Measurements from ENCODE around the gene ZBP1.
A peak's percentile ranks its signal among the peaks of the same experiment; 100 is the strongest.

The ZBP1 gene

DNA sequence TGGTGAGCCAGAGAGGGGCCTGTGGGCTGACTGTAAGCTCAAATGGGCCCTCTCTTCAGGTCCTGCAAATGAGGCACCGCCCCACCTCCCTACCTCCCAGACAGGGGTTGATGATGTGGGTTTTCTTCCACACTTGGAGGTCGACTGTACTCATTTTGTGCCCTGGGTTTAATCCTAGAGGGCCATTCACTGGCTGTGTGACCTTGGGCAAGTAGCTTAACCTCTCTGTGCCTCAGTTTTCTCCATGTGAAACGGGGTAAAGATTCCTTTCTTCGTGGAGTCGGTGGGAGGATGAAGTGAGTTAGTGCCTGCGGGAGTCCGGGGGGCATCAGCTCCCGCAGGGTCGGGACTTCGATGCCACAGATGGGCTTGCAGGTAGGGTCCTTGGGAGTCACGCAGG lies 23.9 kb downstream of the ZBP1 start:
- DNase-seq, result no peak

DNA sequence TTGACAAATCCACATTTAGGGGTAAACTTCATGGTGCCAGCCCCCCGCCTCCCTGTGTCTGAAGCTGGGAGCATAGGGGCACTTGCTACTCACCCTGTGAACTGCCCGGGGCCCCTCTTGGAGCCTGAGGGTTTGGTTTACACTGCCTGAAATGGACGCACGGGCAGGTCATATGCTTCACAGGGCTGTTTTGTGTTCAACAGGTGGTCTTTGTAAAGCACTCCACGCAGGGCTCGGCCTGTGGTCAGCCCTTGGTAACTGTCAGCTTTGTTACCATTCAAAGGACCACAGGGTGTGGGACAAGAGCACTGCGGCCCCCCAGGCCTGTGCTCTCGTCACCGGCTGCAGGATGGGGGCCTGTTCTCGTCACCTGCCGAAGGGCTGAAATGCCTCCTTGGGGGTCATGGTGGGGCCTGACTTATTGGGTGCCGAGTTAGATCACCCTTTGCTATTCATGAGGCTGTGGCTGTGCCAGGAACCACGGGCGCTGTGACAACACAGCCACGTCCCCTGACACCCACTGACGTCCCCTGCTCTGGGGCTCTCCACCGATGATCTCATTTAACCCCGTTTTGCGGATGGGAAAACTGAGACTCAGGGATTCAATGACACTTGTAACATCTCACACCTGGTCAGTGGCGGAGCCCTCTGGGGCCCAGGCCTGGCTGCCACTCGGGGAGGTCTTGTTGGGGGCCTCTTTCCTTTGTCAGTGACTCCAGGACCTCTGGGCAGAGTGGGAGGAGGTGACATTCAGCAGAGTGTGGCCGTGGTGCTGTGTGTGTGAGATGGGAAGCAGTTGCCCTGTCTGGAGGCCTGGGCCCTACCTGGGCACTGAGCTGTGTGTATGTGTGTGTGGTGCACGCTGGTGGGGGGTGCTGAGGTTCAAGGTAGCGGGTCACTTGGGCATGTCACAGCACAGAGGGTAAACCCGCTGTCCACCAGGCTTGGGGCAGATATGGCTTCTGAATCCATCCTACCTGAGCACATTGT lies 24.9 kb downstream of the ZBP1 start:
- no peak for DNase-seq

DNA sequence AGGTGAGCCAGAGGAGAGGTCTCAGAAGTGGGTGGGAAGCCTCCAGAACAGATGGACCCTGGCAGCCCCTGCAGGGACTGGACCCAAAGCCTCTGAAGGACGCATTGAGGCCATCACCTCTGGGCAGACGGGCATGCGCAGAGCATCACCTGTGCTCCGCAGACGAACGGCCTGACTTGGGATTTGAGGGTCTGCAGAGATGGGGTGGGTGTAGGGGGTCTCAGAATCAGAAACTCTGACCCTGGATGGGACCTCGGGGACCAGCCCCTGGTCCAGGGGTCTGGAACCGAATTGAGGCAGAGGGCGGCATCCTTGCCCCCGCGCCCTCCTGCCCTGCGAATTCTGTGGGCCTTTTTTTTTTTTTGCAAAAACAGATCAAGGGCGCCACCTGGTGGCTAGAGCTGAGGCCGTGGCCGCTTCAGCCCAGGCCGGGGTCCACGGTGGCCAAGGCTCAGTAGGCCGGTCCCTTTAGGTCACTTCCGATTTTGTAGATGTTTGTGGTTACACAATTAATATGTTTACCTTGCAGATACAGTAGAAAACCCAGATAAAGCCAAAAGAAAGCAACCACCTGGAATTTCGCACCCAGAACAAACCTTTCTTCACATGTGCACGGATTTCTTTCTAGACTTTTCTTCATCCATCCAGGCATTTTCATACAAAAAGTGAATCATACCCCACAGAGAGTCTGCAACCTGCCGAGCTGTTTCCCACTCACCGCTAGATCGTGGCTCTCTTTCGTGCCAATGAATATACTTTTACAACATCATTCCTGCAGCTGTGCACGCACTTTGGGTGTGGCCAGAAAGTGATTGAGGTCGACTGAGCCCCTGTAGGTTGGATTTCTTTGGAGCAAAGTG lies 25.9 kb downstream of the ZBP1 start:
- DNase-seq, result peak; percentile 60

DNA sequence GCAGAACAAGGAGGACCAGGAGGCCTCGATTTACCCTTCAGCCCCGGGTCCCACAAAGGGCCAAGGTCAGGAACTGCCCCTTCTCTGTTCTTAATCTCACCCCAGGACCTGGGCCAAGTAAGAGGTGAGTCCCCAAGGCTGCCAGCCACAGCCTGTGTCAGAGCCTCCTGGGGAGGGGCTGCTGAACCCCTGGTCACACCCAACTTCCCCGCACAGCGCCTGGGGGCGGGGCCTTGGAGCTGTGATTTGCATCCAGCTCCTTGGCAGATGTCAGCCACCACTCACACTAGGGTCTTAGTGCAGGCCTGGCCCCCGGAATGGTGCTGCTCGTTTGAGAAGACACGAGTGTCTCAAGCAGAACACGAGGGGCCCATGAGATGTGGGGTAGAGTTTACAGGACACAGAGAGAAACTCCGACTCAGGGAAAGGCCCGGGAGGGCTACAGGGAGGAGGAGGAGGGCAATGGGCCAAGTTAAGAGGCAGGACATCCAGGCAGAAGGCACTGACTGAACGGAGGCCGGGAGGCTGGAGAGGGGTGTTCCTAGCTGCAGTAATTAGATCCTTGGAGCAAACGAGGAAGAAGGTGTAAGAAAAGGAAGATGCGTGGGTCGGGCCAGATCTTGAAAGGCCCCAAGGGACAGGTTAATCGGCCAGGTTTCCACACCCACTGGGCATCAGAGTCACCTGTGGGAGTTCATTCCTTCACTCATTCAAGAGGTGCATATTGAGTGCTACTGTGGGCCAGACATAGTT lies 26.9 kb downstream of the ZBP1 start:
- no peak for DNase-seq

DNA sequence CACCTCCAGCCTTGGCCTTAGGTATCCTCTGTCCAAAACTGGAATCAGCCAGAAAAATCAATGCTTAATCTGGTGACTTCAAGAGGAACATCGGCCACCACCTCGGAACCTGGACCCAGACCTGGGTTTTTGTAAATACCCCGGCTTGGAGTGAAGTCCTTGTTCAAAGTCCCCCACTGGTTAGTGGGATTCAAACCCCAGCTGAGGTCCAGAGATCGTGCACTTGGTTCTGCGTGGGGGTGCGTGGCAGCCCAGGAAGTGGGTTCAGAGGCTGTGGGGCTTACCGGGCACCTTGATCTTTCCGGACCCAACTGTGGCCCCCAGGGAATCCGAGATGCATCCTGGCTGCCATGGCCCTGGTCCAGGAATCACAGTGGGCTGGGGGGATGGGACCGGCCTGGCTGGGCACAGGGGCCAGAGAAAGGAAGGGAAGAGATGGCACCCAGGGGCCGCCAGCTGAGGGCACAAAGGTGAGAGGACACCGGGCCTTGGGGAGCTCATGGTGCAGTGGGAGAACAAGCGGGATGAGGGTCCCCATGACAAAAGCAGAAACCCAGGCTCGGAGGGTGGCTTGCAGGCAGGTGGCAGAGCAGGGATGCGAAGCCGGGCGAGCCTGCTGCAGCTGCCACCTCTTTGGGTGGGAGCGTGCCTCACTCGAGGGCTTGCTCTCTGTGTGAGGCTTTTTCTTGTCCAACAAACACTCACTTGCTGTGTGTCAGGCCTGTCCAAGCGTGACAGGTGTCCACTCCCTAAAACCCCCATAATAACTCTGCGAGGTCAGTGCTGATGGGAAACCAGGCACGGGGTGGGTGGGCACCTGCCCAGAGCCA lies 27.7 kb downstream of the ZBP1 start:
- no peak for DNase-seq

DNA sequence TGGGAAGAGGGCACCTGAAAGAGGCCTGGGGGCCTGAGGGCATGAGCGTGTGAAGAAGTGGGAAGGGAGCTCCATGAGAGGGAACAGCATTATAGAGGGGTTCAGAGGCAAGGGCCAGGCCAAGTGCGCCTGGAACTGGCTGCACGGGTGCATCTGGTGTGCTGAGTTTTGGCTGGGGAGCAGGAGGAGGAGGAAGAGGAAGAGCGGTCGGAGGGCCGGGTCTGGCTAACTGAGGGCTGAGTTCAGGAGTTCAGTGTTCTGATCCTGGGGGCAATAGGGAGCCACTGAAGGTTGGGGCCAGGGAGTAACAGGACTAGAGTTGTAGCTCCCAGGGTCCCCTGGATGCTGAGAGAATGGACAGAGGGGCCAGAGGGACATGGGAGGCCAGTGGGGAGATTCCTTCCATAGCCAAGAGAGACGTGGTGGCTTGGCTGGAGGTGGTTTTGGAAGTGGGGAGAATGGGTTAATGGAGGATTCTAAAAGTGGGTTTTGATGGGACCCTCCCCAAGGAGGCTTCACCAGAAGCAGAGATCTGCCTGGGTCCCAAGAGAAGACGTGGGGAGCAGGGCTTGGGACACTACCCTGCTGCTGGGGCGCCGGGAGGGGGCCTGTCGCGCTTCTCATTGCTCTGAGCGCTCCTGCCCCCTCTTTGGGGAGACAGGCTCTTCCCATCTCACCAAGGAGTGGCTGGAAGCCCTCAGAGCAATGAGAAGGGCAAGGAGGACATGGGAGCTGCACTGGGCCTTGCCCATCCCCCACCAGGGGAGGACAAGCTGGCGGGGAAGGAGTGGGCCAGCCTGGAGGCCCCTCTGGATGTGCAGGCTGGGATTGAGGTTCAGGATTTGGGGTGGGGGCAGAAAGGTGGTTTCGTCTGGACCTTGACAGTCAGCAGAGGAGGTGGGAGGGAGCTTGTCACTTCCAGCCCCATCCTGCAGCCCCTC lies 28.7 kb downstream of the ZBP1 start:
- DNase-seq, result no peak

DNA sequence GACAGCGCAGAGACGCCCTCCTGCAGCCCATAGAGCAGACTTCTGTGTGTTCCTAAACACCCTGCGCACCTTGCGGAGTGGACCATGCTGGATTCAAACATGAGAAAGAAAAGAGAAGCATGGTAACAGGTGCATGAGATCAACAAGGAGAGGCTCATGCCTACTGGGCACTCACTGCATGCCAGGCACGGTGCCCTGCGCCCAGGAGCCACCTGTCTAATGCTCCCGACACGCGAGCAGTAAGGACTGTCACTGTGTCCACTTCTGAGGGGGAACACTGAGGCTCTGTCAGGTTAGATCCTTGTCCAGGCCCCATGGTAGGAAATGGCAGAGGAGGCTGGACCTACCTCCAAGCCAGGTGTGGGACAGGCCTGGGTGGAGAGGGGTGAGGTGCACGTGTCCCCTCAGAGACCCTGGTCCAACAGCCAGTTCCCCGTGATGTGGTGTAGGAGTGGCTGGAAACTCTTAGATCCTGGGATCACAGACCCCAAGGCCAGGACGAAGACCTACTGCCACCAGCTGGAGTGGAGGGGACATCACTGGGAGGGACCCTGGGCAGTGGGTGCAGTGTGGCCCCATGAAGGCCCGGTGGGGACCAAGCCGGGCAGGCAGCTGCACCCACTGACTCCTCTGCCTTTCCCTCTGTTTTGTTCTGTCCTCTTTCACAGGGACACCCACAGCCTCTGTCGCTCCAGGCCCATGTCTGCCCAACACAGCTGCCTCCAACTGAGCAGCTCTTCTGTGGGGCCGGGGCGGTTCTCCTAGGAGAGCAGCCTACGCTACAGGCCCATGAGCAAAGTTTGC lies 29.5 kb downstream of the ZBP1 start:
- no peak for DNase-seq

DNA sequence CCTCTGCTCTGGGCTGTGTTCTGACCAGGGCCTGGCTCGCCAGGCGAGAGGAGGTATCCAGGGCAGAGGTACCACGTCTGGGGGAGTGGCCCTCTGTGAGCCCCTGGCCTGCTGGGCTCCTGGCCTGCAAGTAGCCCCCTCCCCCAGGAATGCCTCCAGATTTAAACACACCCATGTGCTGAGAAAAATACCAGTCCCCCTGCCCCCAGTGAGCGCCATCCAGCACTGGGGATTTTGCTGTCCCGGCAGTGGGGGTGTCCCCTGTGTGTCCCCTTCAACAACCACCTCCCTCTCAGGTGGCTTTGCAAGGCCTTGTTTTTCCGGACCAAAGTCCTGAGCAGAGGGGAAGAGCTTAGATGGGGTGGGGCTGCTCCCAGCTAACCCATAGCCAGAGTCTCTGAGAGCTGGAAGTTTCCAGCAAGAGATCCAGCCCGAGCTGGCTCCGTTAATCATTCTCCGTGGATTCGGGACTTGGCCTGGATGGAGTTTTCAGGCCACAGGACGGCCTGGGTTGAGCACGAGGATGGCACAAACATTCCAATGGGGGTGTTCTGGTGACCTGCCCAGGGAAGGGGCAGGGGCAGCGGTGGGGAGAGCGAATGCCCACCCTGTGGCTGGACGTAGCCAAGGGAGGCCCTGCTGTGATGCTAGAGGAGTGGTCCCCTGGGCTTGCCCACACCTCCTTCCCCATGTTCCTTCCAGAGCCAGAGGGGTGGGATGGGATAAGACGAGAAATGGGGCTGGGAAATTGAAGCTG lies 30.3 kb downstream of the ZBP1 start:
- DNase-seq, result no peak

DNA sequence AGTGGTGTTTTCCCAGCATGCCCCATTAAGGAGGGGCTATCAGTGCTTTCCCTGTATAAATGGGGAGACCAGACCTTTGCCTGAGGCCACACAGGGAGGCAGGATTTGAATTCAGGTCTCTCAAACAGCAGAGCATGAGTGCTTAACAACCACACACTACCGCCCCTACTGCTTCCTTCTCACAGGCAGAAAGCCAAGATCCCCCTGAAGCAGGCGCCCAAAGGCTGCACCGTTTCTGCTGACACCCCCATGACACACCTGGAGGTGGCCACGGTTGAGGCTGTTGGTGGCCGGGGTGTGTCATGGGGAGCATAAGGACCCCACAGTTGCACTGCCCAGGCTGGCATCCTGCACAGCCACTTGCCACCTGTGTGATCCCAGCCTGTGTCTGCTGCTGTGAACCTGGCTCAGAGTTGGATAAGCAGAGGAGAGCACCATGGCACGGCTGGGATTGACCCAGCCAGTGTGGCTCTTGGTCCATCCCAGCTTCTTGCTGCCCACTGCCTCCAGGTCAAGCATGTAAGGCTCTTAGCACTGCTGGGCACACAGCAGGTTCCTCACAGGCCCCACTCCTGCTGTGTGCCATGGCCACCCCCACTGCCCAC lies 31.0 kb downstream of the ZBP1 start:
- no peak for DNase-seq

DNA sequence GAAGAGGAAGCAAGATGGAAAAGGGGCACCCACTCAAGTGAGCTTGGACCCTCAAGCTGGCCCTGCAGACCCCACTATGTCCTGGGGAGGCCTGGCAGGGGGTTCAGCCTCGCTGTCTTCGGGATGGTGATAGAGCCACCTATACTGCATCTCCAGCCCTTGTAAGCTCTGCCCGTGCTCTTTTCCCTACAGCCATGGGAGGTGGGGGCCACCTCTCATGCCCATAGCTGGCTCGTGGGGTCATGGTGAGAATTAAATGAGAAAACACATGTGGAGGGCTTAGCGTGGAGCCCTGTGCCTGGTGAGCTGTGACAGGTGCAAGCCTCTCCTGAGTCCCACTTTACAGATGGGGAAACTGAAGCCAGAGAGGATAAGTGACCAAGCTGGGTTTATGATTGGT lies 31.6 kb downstream of the ZBP1 start:
- no peak for DNase-seq

DNA sequence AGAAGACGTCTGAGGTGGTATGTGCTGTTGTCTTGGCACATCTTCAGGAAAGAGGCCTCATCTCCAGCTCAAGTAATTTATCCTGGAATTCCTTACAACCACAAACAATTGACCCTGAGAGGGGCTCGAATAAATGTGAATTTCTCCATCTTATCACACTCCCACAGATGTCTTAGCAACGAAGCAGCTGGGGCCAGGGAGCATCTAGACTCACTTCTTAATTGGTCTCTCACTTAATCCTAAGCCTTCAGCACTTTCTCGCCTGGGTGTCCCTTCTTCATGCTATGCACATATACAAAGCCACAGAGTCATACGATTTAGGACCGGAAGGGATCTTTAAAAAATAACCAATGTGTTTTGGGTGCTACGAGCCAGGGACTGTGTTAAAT lies 32.2 kb downstream of the ZBP1 start:
- DNase-seq, result no peak

DNA sequence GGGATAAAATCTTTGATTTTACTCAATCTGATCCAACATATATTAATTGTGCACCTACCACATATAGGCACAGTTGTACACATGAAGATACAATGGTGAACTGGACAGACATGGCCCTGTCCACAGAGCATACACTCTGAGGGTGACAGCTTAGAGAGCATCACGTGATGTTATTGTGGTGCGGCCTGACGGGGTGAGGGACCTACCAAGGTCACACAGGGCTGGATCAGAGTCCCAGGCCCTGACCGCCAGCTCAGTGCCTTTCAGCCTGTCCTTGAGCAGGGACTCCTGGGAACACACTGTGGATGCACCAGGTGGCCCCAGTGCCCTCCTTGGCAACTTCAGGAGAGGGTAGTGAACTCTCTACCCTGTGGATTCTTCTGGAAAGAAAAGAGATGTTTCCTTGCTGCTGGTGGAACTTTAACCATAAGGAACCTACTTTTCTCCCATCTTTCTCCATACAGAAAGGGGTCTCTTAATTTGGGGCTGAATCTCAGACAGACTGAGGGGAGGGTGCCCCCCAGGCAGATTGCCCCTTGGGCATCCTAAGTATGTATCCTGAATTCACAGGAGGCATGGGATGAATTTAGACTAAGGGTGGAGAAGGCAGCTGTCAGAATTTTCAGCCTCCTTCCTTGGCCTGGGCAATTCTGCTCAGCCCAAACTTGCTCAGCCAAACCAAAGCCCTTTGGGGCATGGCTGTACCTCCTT lies 32.8 kb downstream of the ZBP1 start:
- no peak for DNase-seq

DNA sequence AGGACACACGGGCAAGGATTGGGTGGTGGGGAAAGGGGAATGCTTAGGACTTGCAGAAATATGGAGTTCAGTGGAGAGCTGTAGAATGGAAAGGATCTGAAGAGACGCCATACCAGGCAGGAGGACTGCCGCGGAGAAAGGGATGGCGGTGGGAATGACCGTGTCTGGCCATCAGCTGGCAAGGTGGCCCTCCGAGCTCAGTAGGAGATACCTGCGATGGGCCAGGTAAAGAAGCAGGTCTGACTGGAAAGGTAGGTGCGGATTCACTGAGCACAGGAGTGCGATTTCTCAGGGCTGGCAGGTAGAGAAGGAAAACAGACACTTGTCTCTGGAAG lies 33.3 kb downstream of the ZBP1 start:
- no peak for DNase-seq

DNA sequence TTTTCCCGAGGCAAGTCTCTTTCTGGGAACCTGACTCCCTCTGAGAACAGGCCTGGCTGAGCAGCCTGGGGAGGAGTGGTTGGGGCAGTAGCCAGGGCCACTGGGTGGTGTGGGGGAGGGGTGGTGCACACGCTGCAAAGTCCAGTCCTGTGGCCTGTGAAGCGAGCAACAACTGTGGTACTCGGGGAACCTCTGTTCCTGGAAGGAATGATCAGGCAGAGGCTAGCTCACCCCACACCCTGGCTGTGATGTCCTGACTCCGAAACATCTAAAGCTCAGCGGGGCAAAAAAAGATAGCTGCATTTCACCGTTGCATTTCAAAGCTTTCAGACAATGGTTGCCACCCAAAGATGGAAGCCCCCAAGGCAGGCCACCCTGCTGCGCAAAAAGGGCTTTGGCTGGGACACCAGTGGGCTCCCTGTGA lies 33.8 kb downstream of the ZBP1 start:
- DNase-seq, result no peak

DNA sequence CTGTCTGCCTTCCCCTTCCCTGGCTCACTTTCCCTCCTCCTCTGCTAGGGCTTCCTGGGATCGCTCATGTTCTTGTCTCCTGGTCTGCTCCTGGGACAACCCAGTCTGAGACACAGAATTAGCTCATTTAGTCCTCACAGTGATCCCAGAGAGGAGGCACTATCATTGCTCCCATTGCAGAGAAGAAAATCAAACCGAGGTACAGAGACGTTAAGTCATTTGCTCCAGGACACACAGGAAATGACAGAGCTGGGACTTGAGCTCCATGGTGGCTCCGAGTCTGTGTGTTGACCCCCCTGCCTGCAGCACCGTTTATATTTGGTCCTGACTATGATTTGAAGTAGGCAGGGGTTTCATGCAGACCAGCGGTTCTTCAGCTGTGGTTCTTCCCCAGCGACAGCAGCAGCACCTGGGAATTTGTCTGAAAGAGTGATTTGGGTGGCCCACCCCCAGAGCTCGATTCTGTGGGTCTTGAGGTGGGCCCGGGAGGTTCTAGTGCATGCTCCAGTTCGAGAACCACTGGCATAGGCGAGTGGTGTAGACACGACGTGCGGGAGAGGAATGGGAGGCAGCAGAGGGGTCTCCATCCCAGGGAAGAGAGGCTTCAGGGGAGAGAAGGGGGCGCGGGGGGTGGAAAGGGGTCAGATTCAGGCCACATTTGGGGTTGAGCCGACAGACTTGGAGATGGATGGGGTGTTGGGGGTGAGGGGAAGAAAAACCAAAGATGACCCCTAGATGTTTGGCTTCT lies 34.6 kb downstream of the ZBP1 start:
- no peak for DNase-seq

DNA sequence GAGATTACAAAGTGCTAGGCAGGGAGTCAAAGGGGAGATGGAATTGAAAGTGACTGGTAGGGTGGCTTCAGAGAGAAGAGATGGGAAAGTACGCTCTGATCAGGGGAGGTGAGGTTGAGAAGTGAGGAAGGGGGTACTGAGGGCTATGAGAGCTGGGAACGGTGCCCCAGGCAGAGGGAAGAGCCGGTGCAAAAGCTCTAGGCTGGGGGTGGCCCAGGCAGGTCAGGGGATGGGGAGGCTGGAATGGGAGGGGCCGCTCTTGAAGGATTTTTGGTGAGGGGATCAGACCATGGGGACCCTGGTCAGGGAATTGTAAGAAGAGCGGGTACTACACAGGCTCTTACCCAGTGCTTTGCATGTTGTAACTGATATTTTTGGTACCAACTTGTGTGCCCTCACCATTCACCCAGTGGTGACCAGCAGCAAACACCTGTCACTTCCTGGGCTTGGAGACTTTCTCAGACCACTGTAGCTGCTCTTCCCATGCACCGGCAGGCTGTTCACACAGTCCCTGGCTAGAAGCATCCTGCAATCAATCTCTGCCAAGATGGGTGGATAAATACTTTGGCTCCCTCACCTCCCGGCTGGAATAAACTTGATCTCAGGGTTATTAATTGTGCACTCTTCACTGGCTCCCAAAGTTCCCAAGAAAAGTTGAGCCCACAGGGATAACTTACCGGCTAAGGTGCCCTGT lies 35.3 kb downstream of the ZBP1 start:
- no peak for DNase-seq
